ENCODE measurements around the gene SBDS. TPM values are rescaled to one million over a fixed set of nuclear protein-coding genes. Genes with fewer than 3 reads are reported as not detected.

SBDS gene
- total RNA-seq, 1 experiment from 2014 or later, result 17.5 TPM

DNA sequence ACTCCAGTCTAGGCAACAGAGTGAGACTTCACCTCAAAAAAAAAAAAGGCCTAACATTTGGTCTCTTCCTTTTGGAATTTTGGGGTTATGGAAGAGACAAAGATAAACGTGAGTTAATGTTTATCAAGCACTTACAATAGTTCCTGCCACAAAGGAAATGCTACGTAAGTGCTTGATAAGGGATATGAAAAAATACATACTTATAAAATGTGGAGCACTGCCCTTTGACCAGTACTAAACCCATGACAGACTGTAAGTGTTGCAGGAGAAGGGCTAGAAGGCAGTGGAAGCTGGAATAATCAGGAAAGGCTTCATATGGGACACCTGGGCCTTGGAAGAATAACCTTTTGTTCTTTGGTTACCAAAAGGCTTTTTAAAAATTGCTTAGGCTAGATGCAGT is 48.8 kb downstream of the SBDS start:
- Histone ChIP-seq H3K36me3 (ENCODE audit: insufficient read depth, low read length) (peaks cover 47% of the 10 kb centered on the region), H3K27ac (ENCODE audit: low read length) (no peak overlapping the region), H3K4me3 (ENCODE audit: low read length) (no peak overlapping the region), H3K4me2 (ENCODE audit: low read depth, low read length, poor library complexity, severe bottlenecking) (no peak overlapping the region), H3K9ac (ENCODE audit: low read length) (no peak overlapping the region), H4K20me1 (ENCODE audit: insufficient read depth, low read depth, low read length) (no peaks in the 10 kb centered on the region), H3K9me2 (replicated peaks; ENCODE audit: insufficient read depth, low read length) (no peaks in the 10 kb centered on the region), H2AFZ (ENCODE audit: low read length) (no peak overlapping the region), H3K4me1 (ENCODE audit: low read length) (peaks cover 39% of the 10 kb centered on the region), H3K27me3 (ENCODE audit: low read length) (no peaks in the 10 kb centered on the region), H3K9me3 (ENCODE audit: low read length) (no peaks in the 10 kb centered on the region), H3K79me2 (ENCODE audit: low read length) (peaks cover 42% of the 10 kb centered on the region)
- no peak for DNase-seq

DNA sequence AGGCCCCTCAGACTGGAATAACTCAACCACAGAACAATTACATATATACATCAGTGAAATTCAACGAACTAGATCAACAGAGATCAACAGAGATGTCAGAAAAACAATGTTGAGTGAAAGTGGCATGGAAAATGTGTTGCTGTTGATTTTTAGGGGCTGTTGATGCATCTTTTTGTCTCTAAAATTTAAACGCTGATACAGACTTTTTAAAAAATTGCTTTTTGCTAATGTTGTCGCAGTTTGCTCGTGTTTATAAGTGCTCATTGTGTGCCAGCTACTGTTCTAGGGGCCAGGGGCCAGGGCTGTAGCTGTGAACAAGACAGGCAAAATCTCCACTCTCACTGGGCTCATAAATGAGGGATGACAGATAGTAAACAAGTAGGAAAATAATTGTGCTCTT is 56.1 kb downstream of the SBDS start:
- no peak for DNase-seq
- H3K9ac ChIP-seq (ENCODE audit: low read length), result no peak overlapping the region
- H3K4me3 ChIP-seq (ENCODE audit: low read length), result no peak overlapping the region
- no peaks in the 10 kb centered on the region for H3K9me2 ChIP-seq (replicated peaks; ENCODE audit: insufficient read depth, low read length)
- peaks cover 88% of the 10 kb centered on the region for H3K79me2 ChIP-seq (ENCODE audit: low read length)
- H3K36me3 ChIP-seq (ENCODE audit: insufficient read depth, low read length), result peaks cover 16% of the 10 kb centered on the region
- H3K4me2 ChIP-seq (ENCODE audit: low read depth, low read length, poor library complexity, severe bottlenecking), result no peak overlapping the region
- H2AFZ ChIP-seq (ENCODE audit: low read length), result no peak overlapping the region
- peaks cover 25% of the 10 kb centered on the region; the same call in 1 of the 2 replicates for H4K20me1 ChIP-seq (ENCODE audit: insufficient read depth, low read depth, low read length)
- no peaks in the 10 kb centered on the region for H3K9me3 ChIP-seq (ENCODE audit: low read length)
- H3K4me1 ChIP-seq (ENCODE audit: low read length), result peaks cover 4% of the 10 kb centered on the region; the same call in 1 of the 2 replicates
- H3K27me3 ChIP-seq (ENCODE audit: low read length), result no peaks in the 10 kb centered on the region
- H3K27ac ChIP-seq (ENCODE audit: low read length), result no peak overlapping the region

DNA sequence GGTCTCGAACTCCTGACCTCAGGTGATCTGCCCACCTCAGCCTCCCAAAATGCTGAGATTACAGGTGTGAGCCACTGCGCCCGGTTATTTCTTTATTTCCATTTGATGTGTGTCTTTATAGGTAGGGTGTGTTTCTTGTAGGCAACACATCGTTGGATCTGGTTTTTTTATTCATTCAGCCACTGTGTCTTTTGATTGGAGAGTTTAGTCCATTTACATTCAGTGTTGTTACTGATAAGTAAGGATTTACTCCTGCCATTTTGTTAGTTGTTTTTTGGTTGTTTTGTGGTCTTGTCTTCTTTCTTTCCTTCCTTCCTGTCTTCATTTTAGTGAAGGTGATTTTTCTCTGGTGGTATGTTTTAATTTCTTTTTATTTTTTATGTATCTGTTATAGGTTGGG is 57.4 kb downstream of the SBDS start:
- Histone ChIP-seq H3K9me2 (replicated peaks; ENCODE audit: insufficient read depth, low read length) (no peaks in the 10 kb centered on the region), H3K9ac (ENCODE audit: low read length) (no peak overlapping the region), H3K36me3 (ENCODE audit: insufficient read depth, low read length) (peaks cover 11% of the 10 kb centered on the region; the same call in 1 of the 2 replicates), H3K27ac (ENCODE audit: low read length) (no peak overlapping the region), H3K4me3 (ENCODE audit: low read length) (no peak overlapping the region), H3K9me3 (ENCODE audit: low read length) (no peaks in the 10 kb centered on the region), H3K27me3 (ENCODE audit: low read length) (no peaks in the 10 kb centered on the region), H3K4me1 (ENCODE audit: low read length) (peaks cover 4% of the 10 kb centered on the region; the same call in 1 of the 2 replicates), H3K4me2 (ENCODE audit: low read depth, low read length, poor library complexity, severe bottlenecking) (no peak overlapping the region), H4K20me1 (ENCODE audit: insufficient read depth, low read depth, low read length) (peaks cover 25% of the 10 kb centered on the region; the same call in 1 of the 2 replicates), H3K79me2 (ENCODE audit: low read length) (peaks cover 91% of the 10 kb centered on the region), H2AFZ (ENCODE audit: low read length) (no peak overlapping the region)
- DNase-seq, result no peak

Small RNA genes within 50 kb of the gene (small RNA-seq; reads per million reads assigned to genes)
- gene RN7SL43P, result not detected

Other genes with a start within 250 kb of the SBDS start
- 97.5 and 126 TPM in 2 replicates for gene TMEM248, start 74.4 kb downstream of the SBDS start, total RNA-seq (2014; rRNA removed; shearing (Covaris generic); ENCODE audit: low replicate concordance)
- 17.3 and 21.5 TPM in 2 replicates for gene TYW1, start 1.2 kb upstream of the SBDS start, total RNA-seq (2014; rRNA removed; shearing (Covaris generic); ENCODE audit: low replicate concordance)

All from Karpas-422 (cell line).